Neural progenitor cell (in vitro differentiated cells): ENCODE results near the gene NODAL. TPM values are rescaled to one million over a fixed set of nuclear protein-coding genes. Genes with fewer than 3 reads are reported as not detected.

ENCODE experiments used
- DNase-seq: peaks from one replicate; pipeline ENCODE4 v3.0.0-alpha.2; 2016; ENCODE audit warnings: low spot score
- H2AFZ ChIP-seq: fragments of 200-600 bp; sonication (generic); replicated peaks from 2 replicates; pipeline ENCODE4 v1.6.1; 2016; ENCODE audit warnings: antibody characterized with exemption
- H3F3A ChIP-seq: fragments of 200-600 bp; sonication (generic); 2 replicates; pipeline ENCODE4 v1.6.1; 2016; ENCODE audit warnings: antibody characterized with exemption, low read depth
- H3K27ac ChIP-seq: fragments of 200-600 bp; sonication (generic); 2 replicates; pipeline ENCODE4 v1.5.1; 2016; ENCODE audit warnings: mild to moderate bottlenecking
- H3K27me3 ChIP-seq: fragments of 200-600 bp; sonication (generic); 2 replicates; pipeline ENCODE4 v1.6.1; 2016; ENCODE audit warnings: mild to moderate bottlenecking, moderate library complexity
- H3K36me3 ChIP-seq: fragments of 200-600 bp; sonication (generic); 2 replicates; pipeline ENCODE4 v1.5.1; 2016
- H3K4me1 ChIP-seq: fragments of 200-600 bp; sonication (generic); 2 replicates; pipeline ENCODE4 v1.6.1; 2016; ENCODE audit warnings: mixed run types
- H3K4me2 ChIP-seq: fragments of 200-600 bp; sonication (generic); 2 replicates; pipeline ENCODE4 v1.6.1; 2016
- H3K4me3 ChIP-seq: fragments of 200-600 bp; sonication (generic); 2 replicates; pipeline ENCODE4 v1.5.1; 2016
- H3K79me2 ChIP-seq: fragments of 200-600 bp; sonication (generic); 2 replicates; pipeline ENCODE4 v1.6.1; 2016; ENCODE audit warnings: low read depth
- H3K9ac ChIP-seq: fragments of 200-600 bp; sonication (generic); 2 replicates; pipeline ENCODE4 v1.6.1; 2016
- H3K9me3 ChIP-seq: fragments of 200-600 bp; sonication (generic); 2 replicates; pipeline ENCODE4 v1.5.1; 2016; ENCODE audit warnings: low read depth
- H4K20me1 ChIP-seq: fragments of 200-600 bp; sonication (generic); 2 replicates; pipeline ENCODE4 v1.6.1; 2016; ENCODE audit warnings: low read depth
- H3K27ac Mint-ChIP-seq: 3 replicates; pipeline ENCODE4 v1.8.0; 2021; ENCODE audit warnings: mixed read lengths
- H3K27me3 Mint-ChIP-seq: 2 replicates; pipeline ENCODE4 v1.8.0; 2022; ENCODE audit warnings: low read depth, mild to moderate bottlenecking, inconsistent platforms, moderate library complexity, mixed read lengths; ENCODE audit not compliant: insufficient read depth
- H3K36me3 Mint-ChIP-seq: 3 replicates; pipeline ENCODE4 v1.8.0; 2021; ENCODE audit warnings: mixed read lengths
- H3K4me1 Mint-ChIP-seq: 3 replicates; pipeline ENCODE4 v1.8.0; 2021; ENCODE audit warnings: mixed read lengths
- H3K4me3 Mint-ChIP-seq: 3 replicates; pipeline ENCODE4 v1.8.0; 2021; ENCODE audit warnings: mild to moderate bottlenecking, moderate library complexity, mixed read lengths
- H3K9me3 Mint-ChIP-seq: 3 replicates; pipeline ENCODE4 v1.8.0; 2020; ENCODE audit warnings: mixed read lengths
- CTCF ChIP-seq: fragments of 200-600 bp; sonication (generic); IDR thresholded peaks from 2 replicates; pipeline ENCODE4 v1.5.1; 2017; ENCODE audit warnings: antibody characterized with exemption, mild to moderate bottlenecking
- EZH2 ChIP-seq: fragments of 200-600 bp; sonication (generic); IDR thresholded peaks from 2 replicates; pipeline ENCODE4 v1.6.1; 2017; ENCODE audit warnings: antibody characterized with exemption, mild to moderate bottlenecking, moderate library complexity
- EZH2phosphoT487 ChIP-seq: fragments of 200-600 bp; sonication (generic); IDR thresholded peaks from 2 replicates; pipeline ENCODE4 v1.6.1; 2017; ENCODE audit warnings: antibody characterized with exemption
- total RNA-seq: library from RNA; depleted of rRNA; stranded (reverse); fragments of >200 nt; gene quantifications from 2 replicates; pipeline ENCODE4 v1.2.3, GENCODE V29; 2015; ENCODE audit warnings: low replicate concordance

Gene NODAL
- total RNA-seq, 1 donor from 2014 or later = not detected

DNA sequence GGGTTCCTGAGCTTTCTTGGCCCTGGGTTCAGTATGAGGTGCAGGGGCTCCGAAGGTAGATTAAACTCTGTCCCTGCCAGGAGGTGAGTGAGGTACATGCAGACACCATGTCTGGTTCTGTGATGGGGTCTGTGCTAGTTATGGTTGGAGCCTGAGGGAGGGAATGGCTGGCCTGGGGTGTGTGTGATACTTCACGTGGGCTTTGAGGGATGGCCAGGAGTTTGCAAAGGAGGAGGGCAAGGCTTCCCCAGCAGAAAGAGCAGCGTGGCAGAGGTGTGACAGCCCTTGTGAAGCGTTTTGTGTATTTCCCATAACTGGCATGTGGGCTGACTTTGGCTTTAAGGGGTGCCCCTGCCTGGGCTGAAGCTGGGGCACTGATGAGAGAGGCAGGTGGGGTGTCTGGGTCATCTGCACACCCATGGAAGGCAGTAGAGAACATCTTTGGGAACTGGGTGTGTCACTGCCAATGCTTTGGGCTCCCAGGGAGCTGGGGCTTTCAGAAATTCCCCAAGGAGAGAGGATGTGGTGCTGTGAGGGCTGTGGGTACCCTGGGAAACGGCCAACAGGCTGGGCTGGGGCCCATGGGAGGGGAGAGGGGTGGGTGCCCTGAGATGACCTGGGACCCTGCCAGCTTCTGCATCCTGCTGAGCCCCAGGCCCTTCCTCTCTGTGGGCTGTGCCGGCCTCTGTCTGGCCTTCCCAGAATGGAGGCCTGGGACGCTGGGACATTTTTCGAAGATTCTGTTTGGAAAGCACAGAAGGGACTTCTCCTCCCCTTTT, 41.7 kb upstream of the NODAL start:
- H3K4me1 Mint-ChIP-seq = peaks cover 24% of the 10 kb centered on the region
- TF ChIP-seq CTCF (no peak), EZH2 (no peak), EZH2phosphoT487 (no peak)
- Histone ChIP-seq H3F3A (peaks cover 2% of the 10 kb centered on the region), H2AFZ (no peak overlapping the region), H3K4me2 (no peak overlapping the region), H3K9ac (peak overlapping the region; percentile 27), H3K79me2 (peaks cover 15% of the 10 kb centered on the region), H3K27ac (no peak overlapping the region), H3K9me3 (no peaks in the 10 kb centered on the region), H3K27me3 (peaks cover 7% of the 10 kb centered on the region), H3K36me3 (no peaks in the 10 kb centered on the region), H4K20me1 (no peaks in the 10 kb centered on the region), H3K4me1 (peaks cover 15% of the 10 kb centered on the region), H3K4me3 (no peak overlapping the region)
- no peaks in the 10 kb centered on the region for H3K9me3 Mint-ChIP-seq
- H3K27ac Mint-ChIP-seq = no peak overlapping the region
- H3K36me3 Mint-ChIP-seq = peaks cover 3% of the 10 kb centered on the region
- no peak overlapping the region for H3K4me3 Mint-ChIP-seq
- peaks cover 4% of the 10 kb centered on the region for H3K27me3 Mint-ChIP-seq
- no peak for DNase-seq

DNA sequence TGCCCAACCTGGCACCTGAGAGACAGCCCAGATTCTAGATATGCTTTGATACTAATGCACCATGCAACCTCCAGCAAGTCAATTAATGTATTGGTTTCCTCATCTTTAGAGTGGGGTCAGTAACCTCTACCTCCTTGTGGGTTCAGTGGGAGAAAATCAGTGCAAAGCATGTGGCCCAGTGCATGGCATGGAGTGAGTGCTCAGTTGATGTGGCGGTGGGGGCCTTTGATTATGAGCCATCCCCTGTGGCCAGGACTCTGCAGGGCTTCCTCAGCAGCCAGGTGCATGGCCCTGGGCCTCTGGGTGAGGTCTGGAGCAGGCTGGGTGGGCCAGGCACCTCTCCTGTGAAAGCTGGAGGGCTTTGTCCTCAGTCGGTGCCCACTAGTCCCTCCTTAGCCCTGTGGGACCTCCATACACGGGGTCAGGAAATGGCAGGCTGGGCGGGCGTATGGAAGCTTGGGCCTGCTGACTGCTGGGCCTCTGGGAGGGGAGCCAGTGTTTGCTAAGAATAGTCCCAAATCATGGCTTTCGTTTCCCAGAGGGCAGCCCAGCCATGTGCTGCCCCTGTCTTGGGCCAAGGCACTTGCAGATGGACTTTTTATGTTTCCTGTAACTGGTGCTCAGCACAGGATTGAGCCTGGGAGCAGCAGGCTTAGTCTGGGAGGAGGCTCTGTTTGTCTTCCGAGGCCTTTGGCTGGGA, 40.5 kb upstream of the NODAL start:
- no peaks in the 10 kb centered on the region for H3K9me3 ChIP-seq
- peaks cover 15% of the 10 kb centered on the region for H3K79me2 ChIP-seq
- no peak overlapping the region for H3K27ac ChIP-seq
- DNase-seq = no peak
- Mint-ChIP-seq H3K36me3 (peaks cover 3% of the 10 kb centered on the region), H3K4me3 (no peak overlapping the region), H3K4me1 (peaks cover 28% of the 10 kb centered on the region), H3K27ac (no peak overlapping the region), H3K9me3 (no peaks in the 10 kb centered on the region), H3K27me3 (peaks cover 7% of the 10 kb centered on the region)
- H3K27me3 ChIP-seq = peaks cover 19% of the 10 kb centered on the region
- no peak overlapping the region for H2AFZ ChIP-seq
- H4K20me1 ChIP-seq = no peaks in the 10 kb centered on the region
- no peak overlapping the region for H3K9ac ChIP-seq
- H3K4me2 ChIP-seq = no peak overlapping the region
- no peak overlapping the region for H3K4me3 ChIP-seq
- TF ChIP-seq EZH2phosphoT487 = no peak
- TF ChIP-seq CTCF = no peak
- TF ChIP-seq EZH2 = no peak
- no peaks in the 10 kb centered on the region for H3K36me3 ChIP-seq
- H3K4me1 ChIP-seq = peaks cover 15% of the 10 kb centered on the region
- H3F3A ChIP-seq = peaks cover 13% of the 10 kb centered on the region

DNA sequence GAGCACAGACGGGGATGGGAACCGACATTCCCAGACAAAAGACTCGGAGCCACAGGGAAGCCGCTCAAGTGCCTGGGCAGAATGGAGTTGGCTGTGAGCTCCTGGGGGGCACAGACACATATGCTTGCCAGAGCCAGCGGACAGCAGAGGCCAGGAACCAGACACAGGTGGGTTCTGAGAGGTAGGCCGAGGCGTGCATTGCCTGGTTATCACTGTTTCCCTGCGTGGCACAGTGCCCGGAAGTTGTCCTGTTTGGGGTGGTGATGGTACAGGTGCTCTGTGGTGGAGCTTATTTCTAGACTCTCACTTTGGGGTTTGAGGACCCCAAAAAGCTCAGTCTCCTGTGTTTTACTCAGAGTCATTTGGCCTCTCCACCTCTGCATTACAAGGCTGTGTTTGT, 39.6 kb upstream of the NODAL start:
- H3K27me3 Mint-ChIP-seq = peaks cover 10% of the 10 kb centered on the region
- H3K9ac ChIP-seq = no peak overlapping the region

More for the DNA sequence above, 39.6 kb upstream of the NODAL start:
- H3K4me1 Mint-ChIP-seq = peaks cover 28% of the 10 kb centered on the region
- peak overlapping the region; percentile 19 for H3K27ac Mint-ChIP-seq
- H3K36me3 ChIP-seq = no peaks in the 10 kb centered on the region
- no peaks in the 10 kb centered on the region for H3K9me3 ChIP-seq
- peak; percentile 1 for DNase-seq
- H3F3A ChIP-seq = peaks cover 14% of the 10 kb centered on the region
- H3K4me2 ChIP-seq = no peak overlapping the region
- H3K79me2 ChIP-seq = peaks cover 15% of the 10 kb centered on the region
- H3K9me3 Mint-ChIP-seq = no peaks in the 10 kb centered on the region
- no peak overlapping the region for H3K4me3 ChIP-seq
- no peaks in the 10 kb centered on the region for H4K20me1 ChIP-seq
- no peak overlapping the region for H3K27ac ChIP-seq
- peaks cover 27% of the 10 kb centered on the region for H3K27me3 ChIP-seq
- no peak overlapping the region for H3K4me3 Mint-ChIP-seq
- H3K36me3 Mint-ChIP-seq = peaks cover 2% of the 10 kb centered on the region
- H3K4me1 ChIP-seq = peaks cover 15% of the 10 kb centered on the region
- H2AFZ ChIP-seq = no peak overlapping the region
- TF ChIP-seq CTCF (no peak), EZH2phosphoT487 (no peak), EZH2 (no peak)
